CD14-positive monocyte (primary cell): ENCODE data around the gene PLOD1. TPM values are rescaled to one million over a fixed set of nuclear protein-coding genes. Genes with fewer than 3 reads are reported as not detected.
A peak's percentile ranks its signal among the peaks of the same experiment; 100 is the strongest.

Experiments
- DNase-seq, 3 donors: peaks; one replicate each; pipeline ENCODE4 v3.0.0-alpha.2; 2011 to 2022
- H2AFZ ChIP-seq: 2 replicates; pipeline ENCODE4 v1.6.0; 2012; ENCODE audit warnings: mild to moderate bottlenecking, low read depth, low read length, inconsistent platforms; ENCODE audit not compliant: insufficient read depth, poor library complexity, severe bottlenecking
- H3K27ac ChIP-seq, 2 donors: 1 replicate in 1 of 2; 2 replicates in 1 of 2; pipeline ENCODE4 v1.5.1; 2012 to 2013; ENCODE audit warnings: low read length in 2 of 2, control low read depth in 1 of 2, inconsistent platforms in 1 of 2, low read depth in 1 of 2, mild to moderate bottlenecking in 1 of 2
- H3K27me3 ChIP-seq, 2 donors: one replicate each; pipeline versions ENCODE4 v1.6.0 to v1.6.1; 2011 to 2013; ENCODE audit warnings: low read length in 2 of 2; ENCODE audit not compliant: control insufficient read depth in 2 of 2, insufficient read depth in 2 of 2
- H3K36me3 ChIP-seq, 2 donors: replicated peaks in 1 of 2; 1 replicate in 1 of 2; 2 replicates in 1 of 2; pipeline versions ENCODE4 v1.5.1 to v1.6.1; 2012 to 2013; ENCODE audit warnings: low read length in 2 of 2, control low read depth in 1 of 2, inconsistent platforms in 1 of 2, mild to moderate bottlenecking in 1 of 2; ENCODE audit not compliant: insufficient read depth in 2 of 2, control insufficient read depth in 1 of 2
- H3K4me1 ChIP-seq, 2 donors: 1 replicate in 1 of 2; 2 replicates in 1 of 2; pipeline versions ENCODE4 v1.5.1 to v1.6.1; 2012 to 2013; ENCODE audit warnings: low read length in 2 of 2, control low read depth in 1 of 2, inconsistent platforms in 1 of 2, mild to moderate bottlenecking in 1 of 2, moderate library complexity in 1 of 2; ENCODE audit not compliant: insufficient read depth in 2 of 2, control insufficient read depth in 1 of 2
- H3K4me2 ChIP-seq: replicated peaks from 2 replicates; pipeline ENCODE3; 2012; ENCODE audit warnings: low read length, moderate library complexity, mild to moderate bottlenecking; ENCODE audit not compliant: poor library complexity, severe bottlenecking; ENCODE audit errors: extremely low read depth
- H3K4me3 ChIP-seq, 3 experiments: fragments of 200-600 bp in 1 of 3; sonication (generic) in 1 of 3; replicated peaks in 1 of 3; 1 replicate in 2 of 3; 2 replicates in 1 of 3; pipeline ENCODE4 v1.5.1; 2011 to 2013; ENCODE audit warnings: low read length in 3 of 3, mild to moderate bottlenecking in 3 of 3, control low read depth in 2 of 3, low read depth in 2 of 3, inconsistent platforms in 1 of 3, moderate library complexity in 1 of 3
- H3K79me2 ChIP-seq: 2 replicates; pipeline ENCODE4 v1.6.0; 2012; ENCODE audit warnings: mild to moderate bottlenecking, control low read depth, inconsistent platforms, low read length, moderate library complexity; ENCODE audit not compliant: insufficient read depth
- H3K9ac ChIP-seq: 2 replicates; pipeline ENCODE4 v1.6.0; 2017; ENCODE audit warnings: low read length, mild to moderate bottlenecking; ENCODE audit not compliant: insufficient read depth, poor library complexity, severe bottlenecking
- H3K9me3 ChIP-seq, 2 donors: replicated peaks in 1 of 2; 1 replicate in 1 of 2; 2 replicates in 1 of 2; pipeline versions ENCODE4 v1.5.1 to v1.6.1; 2012 to 2013; ENCODE audit warnings: low read length in 2 of 2, control low read depth in 1 of 2; ENCODE audit not compliant: control insufficient read depth in 1 of 2, insufficient read depth in 1 of 2
- H4K20me1 ChIP-seq: 2 replicates; pipeline ENCODE4 v1.6.0; 2012; ENCODE audit warnings: mild to moderate bottlenecking, low read length, control low read depth, moderate library complexity; ENCODE audit not compliant: insufficient read depth
- H3K27ac Mint-ChIP-seq, 7 donors: one replicate each; pipeline ENCODE4 v1.8.0; 2020; ENCODE audit warnings: mild to moderate bottlenecking in 7 of 7, mixed read lengths in 7 of 7, moderate library complexity in 6 of 7, inconsistent platforms in 2 of 7
- H3K27me3 Mint-ChIP-seq, 3 donors: one replicate each; pipeline ENCODE4 v1.8.0; 2021 to 2022; ENCODE audit warnings: low read depth in 3 of 3, mild to moderate bottlenecking in 3 of 3, mixed read lengths in 3 of 3, moderate library complexity in 3 of 3, inconsistent platforms in 1 of 3
- H3K36me3 Mint-ChIP-seq, 2 donors: one replicate each; pipeline ENCODE4 v1.8.0; 2020; ENCODE audit warnings: mixed read lengths in 2 of 2, inconsistent platforms in 1 of 2, mild to moderate bottlenecking in 1 of 2
- H3K4me1 Mint-ChIP-seq: one replicate; pipeline ENCODE4 v1.8.0; 2020; ENCODE audit warnings: mild to moderate bottlenecking, mixed read lengths
- H3K4me3 Mint-ChIP-seq, 2 donors: one replicate each; pipeline ENCODE4 v1.8.0; 2020; ENCODE audit warnings: mild to moderate bottlenecking in 2 of 2, mixed read lengths in 2 of 2, moderate library complexity in 1 of 2
- H3K9me3 Mint-ChIP-seq, 7 donors: one replicate each; pipeline ENCODE4 v1.8.0; 2020 to 2022; ENCODE audit warnings: mixed read lengths in 7 of 7, mild to moderate bottlenecking in 6 of 7, moderate library complexity in 6 of 7, inconsistent platforms in 2 of 7
- CTCF ChIP-seq: fragments of 200-600 bp; IDR thresholded peaks from one replicate; pipeline ENCODE4 v1.8.0; 2022; ENCODE audit warnings: antibody characterized with exemption, mild to moderate bottlenecking
- WGBS: methylation state at CpG from one replicate; pipeline ENCODE4 v1.1.5; 2013; ENCODE audit warnings: missing lambda C conversion rate; ENCODE audit not compliant: insufficient coverage; 5-methylcytosine and 5-hydroxymethylcytosine counted together
- intact Hi-C, 2 donors: fragments of 100-400 bp; cut with micrococcal nuclease; formaldehyde crosslinking; loops; one replicate each; pipeline versions ENCODE4 v1.15.0 to v1.15.1; 2023
- polyA plus RNA-seq, 3 donors: library from polyadenylated mRNA; depleted of rRNA in 1 of 3; unstranded in 2 of 3; stranded (reverse) in 1 of 3; fragments of 300-500 nt in 2 of 3; fragments of >200 nt in 1 of 3; fragmentation: Illumina TruSeq in 2 of 3; gene quantifications; 1 replicate in 2 of 3; 2 replicates in 1 of 3; pipeline ENCODE4 v1.2.3, GENCODE V29; 2012 to 2021

Gene PLOD1
- polyA plus RNA-seq, 3 donors = 44.5 to 53.4 (median 53.1) TPM

GRCh38 chr1:11940260-11940921 lies 5.9 kb downstream of the PLOD1 start:
- H3K4me2 ChIP-seq = no peak overlapping the region
- TF ChIP-seq CTCF = no peak
- no peaks in the 10 kb centered on the region for H3K27me3 ChIP-seq
- peaks cover 0 to 5% (median 0%) of the 10 kb centered on the region in 7 donors for H3K9me3 Mint-ChIP-seq
- peaks cover 25% of the 10 kb centered on the region for H4K20me1 ChIP-seq
- peaks cover 0 to 1% (median 0%) of the 10 kb centered on the region in 3 donors for H3K27me3 Mint-ChIP-seq
- peaks cover 17% of the 10 kb centered on the region for H3K4me1 Mint-ChIP-seq
- H3K79me2 ChIP-seq = peaks cover 13% of the 10 kb centered on the region
- no peak overlapping the region for H2AFZ ChIP-seq
- intact Hi-C loops = no loop called here
- H3K4me3 ChIP-seq = no peak overlapping the region
- H3K36me3 Mint-ChIP-seq = peaks cover 17 to 65% of the 10 kb centered on the region in 2 donors
- no peaks in the 10 kb centered on the region for H3K9me3 ChIP-seq
- H3K9ac ChIP-seq = no peak overlapping the region
- peaks cover under 1 to 5% of the 10 kb centered on the region in 2 donors for H3K4me1 ChIP-seq
- no peak for DNase-seq
- no peak overlapping the region for H3K4me3 Mint-ChIP-seq
- WGBS = 94% methylated on average over 2 of the region's 9 CpGs
- peak overlapping the region in 1 of 7 donors; percentile 61 for H3K27ac Mint-ChIP-seq
- H3K27ac ChIP-seq = peak overlapping the region in 1 of 2 donors; percentile 22
- H3K36me3 ChIP-seq = peaks cover 11 to 36% of the 10 kb centered on the region in 2 donors

GRCh38 chr1:11942280-11942679 lies 7.8 kb downstream of the PLOD1 start:
- peaks cover 25% of the 10 kb centered on the region for H4K20me1 ChIP-seq
- peak overlapping the region in 2 of 7 donors; percentile 0 to 63 for H3K27ac Mint-ChIP-seq
- peaks cover 19 to 69% of the 10 kb centered on the region in 2 donors for H3K36me3 Mint-ChIP-seq
- no peak overlapping the region for H3K4me3 Mint-ChIP-seq
- 96% methylated on average over 3 of the region's 4 CpGs for WGBS
- H3K4me2 ChIP-seq = no peak overlapping the region
- no peak for DNase-seq
- H3K4me1 Mint-ChIP-seq = peaks cover 10% of the 10 kb centered on the region
- H3K4me1 ChIP-seq = no peaks in the 10 kb centered on the region
- peaks cover 7 to 17% (median 11%) of the 10 kb centered on the region in 7 donors for H3K9me3 Mint-ChIP-seq
- no peak overlapping the region for H3K9ac ChIP-seq
- H3K4me3 ChIP-seq = no peak overlapping the region
- H2AFZ ChIP-seq = no peak overlapping the region
- H3K27me3 ChIP-seq = no peaks in the 10 kb centered on the region
- H3K79me2 ChIP-seq = peaks cover 7% of the 10 kb centered on the region
- no peak for TF ChIP-seq CTCF
- peaks cover 10% of the 10 kb centered on the region in 2 donors for H3K9me3 ChIP-seq
- H3K36me3 ChIP-seq = peaks cover 9 to 45% of the 10 kb centered on the region in 2 donors
- no peak overlapping the region for H3K27ac ChIP-seq
- intact Hi-C loops = no loop called here
- H3K27me3 Mint-ChIP-seq = peaks cover 0 to 1% (median 0%) of the 10 kb centered on the region in 3 donors
